ENCODE results near the gene DPP9.

DNA sequence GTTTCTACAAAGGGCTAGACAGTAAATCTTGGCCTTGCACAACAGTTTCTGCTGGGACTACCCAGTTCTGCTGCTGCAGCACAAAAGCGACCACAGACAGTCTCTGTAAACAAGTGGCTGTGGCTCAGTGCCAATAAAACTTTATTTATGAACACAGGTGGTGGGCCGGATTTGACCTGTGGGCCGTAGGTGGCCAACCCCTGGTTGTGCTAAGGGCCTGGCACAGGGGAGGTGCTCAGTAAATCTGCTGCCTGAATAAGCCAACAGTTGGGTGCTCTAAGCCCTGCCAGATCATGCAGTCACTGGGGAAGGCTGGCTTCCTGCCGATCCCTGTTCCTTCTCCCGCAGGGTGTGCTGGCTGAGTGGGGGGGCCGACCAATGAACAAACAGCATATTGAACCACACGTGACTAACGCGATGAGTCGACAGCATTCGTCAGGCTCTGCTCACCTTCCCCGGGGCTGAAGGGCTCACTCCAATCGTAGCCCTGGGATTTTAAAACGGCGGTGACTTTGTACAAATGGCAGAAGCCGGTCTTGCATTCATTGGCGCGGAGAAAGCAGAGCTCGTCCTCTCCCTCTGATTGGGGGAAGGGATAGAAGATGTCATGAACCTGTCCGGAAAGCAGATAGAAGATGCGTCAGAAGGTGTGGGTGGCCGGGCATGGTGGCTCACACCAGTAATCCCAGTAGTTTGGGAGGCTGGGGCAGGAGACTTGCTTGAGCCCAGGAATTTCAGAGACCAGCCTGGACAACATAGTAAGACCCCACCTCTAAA lies 29.2 kb downstream of the DPP9 start:
- TF ChIP-seq POLR2AphosphoS5 (IDR thresholded peaks at IDR 0.05; ENCODE audit: low read depth, low read length) (no peak), SPI1 (IDR thresholded peaks at IDR 0.05; ENCODE audit: low read depth, low read length) (no peak), POLR2A (IDR thresholded peaks at IDR 0.05; ENCODE audit: low read depth, low read length) (no peak)

All from GM12891 (cell line).